Bronchial epithelial cell (primary cell): Measurements from ENCODE around the gene CFAP47. TPM values are rescaled to one million over a fixed set of nuclear protein-coding genes. Genes with fewer than 3 reads are reported as not detected.

ENCODE experiments used
- DNase-seq: peaks from one replicate; pipeline ENCODE4 v3.0.0-alpha.2; 2010; ENCODE audit warnings: low read depth
- FAIRE-seq: peaks from 2 replicates; lab custom pipeline; 2011; peaks lifted over from hg19 to GRCh38; lab: Jason Lieb, UNC
- H3K27me3 ChIP-seq: 2 replicates; pipeline ENCODE4 v1.5.1; 2011; ENCODE audit warnings: low read length; ENCODE audit not compliant: control insufficient read depth, insufficient read depth
- H3K36me3 ChIP-seq: 2 replicates; pipeline ENCODE4 v1.5.1; 2011; ENCODE audit warnings: low read length; ENCODE audit not compliant: control insufficient read depth, insufficient read depth
- H3K4me3 ChIP-seq: 2 replicates; pipeline ENCODE4 v1.5.1; 2011; ENCODE audit warnings: mild to moderate bottlenecking, low read depth, low read length, control low read depth
- total RNA-seq: library from RNA; depleted of rRNA; stranded (reverse); fragments of >200 nt; gene quantifications from 2 replicates; pipeline ENCODE4 v1.2.1, GENCODE V29; 2014
- TF ChIP-seq, protein P1 (sequence below): IDR thresholded peaks from 2 replicates; pipeline ENCODE4 v1.5.1; 2011; ENCODE audit warnings: mild to moderate bottlenecking, moderate library complexity, low read length, control low read depth, inconsistent platforms; ENCODE audit not compliant: insufficient read depth, severe bottlenecking

Gene CFAP47
- total RNA-seq, 1 donor from 2014 or later, result not detected

- Histone ChIP-seq H3K4me3 (no peak overlapping the region), H3K36me3 (no peaks in the 10 kb centered on the region), H3K27me3 (no peaks in the 10 kb centered on the region)
- DNase-seq, result no peak
- no peak for FAIRE-seq
- TF ChIP-seq, protein P1, sequence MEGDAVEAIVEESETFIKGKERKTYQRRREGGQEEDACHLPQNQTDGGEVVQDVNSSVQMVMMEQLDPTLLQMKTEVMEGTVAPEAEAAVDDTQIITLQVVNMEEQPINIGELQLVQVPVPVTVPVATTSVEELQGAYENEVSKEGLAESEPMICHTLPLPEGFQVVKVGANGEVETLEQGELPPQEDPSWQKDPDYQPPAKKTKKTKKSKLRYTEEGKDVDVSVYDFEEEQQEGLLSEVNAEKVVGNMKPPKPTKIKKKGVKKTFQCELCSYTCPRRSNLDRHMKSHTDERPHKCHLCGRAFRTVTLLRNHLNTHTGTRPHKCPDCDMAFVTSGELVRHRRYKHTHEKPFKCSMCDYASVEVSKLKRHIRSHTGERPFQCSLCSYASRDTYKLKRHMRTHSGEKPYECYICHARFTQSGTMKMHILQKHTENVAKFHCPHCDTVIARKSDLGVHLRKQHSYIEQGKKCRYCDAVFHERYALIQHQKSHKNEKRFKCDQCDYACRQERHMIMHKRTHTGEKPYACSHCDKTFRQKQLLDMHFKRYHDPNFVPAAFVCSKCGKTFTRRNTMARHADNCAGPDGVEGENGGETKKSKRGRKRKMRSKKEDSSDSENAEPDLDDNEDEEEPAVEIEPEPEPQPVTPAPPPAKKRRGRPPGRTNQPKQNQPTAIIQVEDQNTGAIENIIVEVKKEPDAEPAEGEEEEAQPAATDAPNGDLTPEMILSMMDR, result no peak
Measured at GRCh38 chrX:36348509-36348908, 429.0 kb downstream of the CFAP47 start.

DNA sequence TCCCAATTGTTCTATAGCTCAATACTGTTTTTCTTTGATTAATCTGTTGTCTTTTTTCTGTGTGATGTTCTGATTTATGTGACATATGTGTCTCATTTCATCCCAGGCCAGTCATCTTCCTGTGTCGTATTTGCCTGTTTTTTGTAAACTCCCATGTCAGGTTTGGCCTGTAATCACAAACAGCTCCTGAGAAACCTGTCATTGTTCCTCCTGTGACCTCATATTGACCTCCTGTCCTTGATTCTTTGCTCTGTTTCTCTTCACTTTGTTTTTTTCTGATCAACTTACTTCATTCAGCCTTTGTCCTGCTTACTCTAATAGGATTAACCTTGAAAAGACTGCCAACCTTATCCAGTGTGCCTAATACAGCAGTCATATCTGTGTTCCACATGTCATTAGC lies 438.3 kb downstream of the CFAP47 start:
- DNase-seq (no peak), FAIRE-seq (no peak)
- no peaks in the 10 kb centered on the region for H3K27me3 ChIP-seq
- TF ChIP-seq, protein P1, result no peak
- H3K36me3 ChIP-seq, result no peaks in the 10 kb centered on the region
- H3K4me3 ChIP-seq, result no peak overlapping the region

GRCh38 chrX:36364262-36364661 lies 444.7 kb downstream of the CFAP47 start:
- TF ChIP-seq, protein P1, result no peak
- H3K27me3 ChIP-seq, result no peaks in the 10 kb centered on the region
- H3K36me3 ChIP-seq, result no peaks in the 10 kb centered on the region
- no peak overlapping the region for H3K4me3 ChIP-seq
- no peak for DNase-seq
- no peak for FAIRE-seq

- FAIRE-seq (no peak), DNase-seq (no peak)
- TF ChIP-seq, protein P1, result no peak
- H3K4me3 ChIP-seq, result no peak overlapping the region
- H3K27me3 ChIP-seq, result no peaks in the 10 kb centered on the region
- H3K36me3 ChIP-seq, result no peaks in the 10 kb centered on the region
Measured at GRCh38 chrX:36383495-36383894, 464.0 kb downstream of the CFAP47 start.

DNA sequence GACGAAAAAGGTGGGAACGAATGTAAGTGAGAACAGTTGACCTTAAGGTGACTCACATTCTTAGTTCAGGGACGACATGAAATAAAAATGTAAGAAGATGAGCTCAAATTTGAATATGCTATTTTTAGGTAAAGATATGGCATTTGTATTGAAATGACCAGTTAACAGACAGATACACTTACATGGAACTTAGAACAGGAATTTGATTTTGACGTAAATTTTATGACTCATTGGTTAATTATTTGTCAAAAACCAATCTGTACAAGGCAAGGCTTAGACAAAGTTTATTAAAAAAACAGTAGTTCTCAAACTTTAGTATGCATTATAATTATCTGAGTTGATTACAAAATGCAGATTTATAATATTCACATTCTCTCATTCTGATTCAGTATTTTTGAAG lies 469.4 kb downstream of the CFAP47 start:
- TF ChIP-seq, protein P1, result no peak
- no peaks in the 10 kb centered on the region for H3K27me3 ChIP-seq
- no peak for DNase-seq
- FAIRE-seq, result no peak
- no peak overlapping the region for H3K4me3 ChIP-seq
- H3K36me3 ChIP-seq, result no peaks in the 10 kb centered on the region

DNA sequence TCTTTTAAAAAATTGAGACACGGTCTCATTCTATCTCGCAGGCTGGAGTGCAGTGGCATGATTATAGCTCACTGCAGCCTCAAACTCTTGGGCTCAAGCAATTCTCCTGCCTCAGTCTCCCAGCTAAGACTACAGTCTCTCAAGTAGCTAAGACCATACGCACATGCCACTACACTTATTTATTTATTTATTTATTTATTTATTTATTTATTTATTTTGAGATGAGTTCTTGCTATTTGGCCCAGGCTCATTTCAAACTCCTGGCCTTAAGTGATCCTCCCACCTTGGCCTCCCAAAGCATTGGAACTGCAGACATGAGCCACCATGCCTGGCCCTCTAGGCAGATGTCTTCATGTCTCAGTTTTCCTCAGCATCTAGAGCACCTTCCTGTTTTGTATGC lies 482.2 kb downstream of the CFAP47 start:
- TF ChIP-seq, protein P1, result no peak
- Histone ChIP-seq H3K4me3 (no peak overlapping the region), H3K36me3 (no peaks in the 10 kb centered on the region), H3K27me3 (no peaks in the 10 kb centered on the region)
- FAIRE-seq (no peak), DNase-seq (no peak)
